Measurements from ENCODE around the gene TINAG.

The TINAG gene, protein sequence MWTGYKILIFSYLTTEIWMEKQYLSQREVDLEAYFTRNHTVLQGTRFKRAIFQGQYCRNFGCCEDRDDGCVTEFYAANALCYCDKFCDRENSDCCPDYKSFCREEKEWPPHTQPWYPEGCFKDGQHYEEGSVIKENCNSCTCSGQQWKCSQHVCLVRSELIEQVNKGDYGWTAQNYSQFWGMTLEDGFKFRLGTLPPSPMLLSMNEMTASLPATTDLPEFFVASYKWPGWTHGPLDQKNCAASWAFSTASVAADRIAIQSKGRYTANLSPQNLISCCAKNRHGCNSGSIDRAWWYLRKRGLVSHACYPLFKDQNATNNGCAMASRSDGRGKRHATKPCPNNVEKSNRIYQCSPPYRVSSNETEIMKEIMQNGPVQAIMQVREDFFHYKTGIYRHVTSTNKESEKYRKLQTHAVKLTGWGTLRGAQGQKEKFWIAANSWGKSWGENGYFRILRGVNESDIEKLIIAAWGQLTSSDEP

GRCh38 chr6:54308289-54308985, at the start of gene TINAG:
TSS of gene TINAG (plus strand) at chr6:54308441. CDS start at chr6:54308551, 110 bp downstream.
- DNase-seq (ENCODE audit: low read depth in 4 of 4, low spot score in 1 of 4), result no peak

DNA sequence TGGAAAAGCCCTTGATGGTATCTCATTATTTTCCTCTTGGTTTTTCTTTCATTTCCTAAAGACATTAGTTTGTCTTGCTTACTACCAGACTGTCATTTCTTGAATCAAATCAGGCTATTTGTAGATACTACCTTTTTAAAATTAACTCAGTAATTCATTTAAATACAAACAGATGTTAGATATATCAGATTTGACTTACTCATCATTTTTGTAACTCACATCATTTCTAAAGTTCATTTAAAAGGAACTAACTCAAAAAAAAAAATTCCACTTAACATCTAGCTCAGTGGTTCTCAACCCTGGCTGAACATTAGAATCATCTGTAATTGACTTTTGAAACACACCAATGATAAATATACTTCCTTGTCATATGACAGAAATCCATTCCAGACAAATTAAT, 48.2 kb upstream of the TINAG start:
- DNase-seq (ENCODE audit: low read depth in 4 of 4, low spot score in 1 of 4), result no peak

DNA sequence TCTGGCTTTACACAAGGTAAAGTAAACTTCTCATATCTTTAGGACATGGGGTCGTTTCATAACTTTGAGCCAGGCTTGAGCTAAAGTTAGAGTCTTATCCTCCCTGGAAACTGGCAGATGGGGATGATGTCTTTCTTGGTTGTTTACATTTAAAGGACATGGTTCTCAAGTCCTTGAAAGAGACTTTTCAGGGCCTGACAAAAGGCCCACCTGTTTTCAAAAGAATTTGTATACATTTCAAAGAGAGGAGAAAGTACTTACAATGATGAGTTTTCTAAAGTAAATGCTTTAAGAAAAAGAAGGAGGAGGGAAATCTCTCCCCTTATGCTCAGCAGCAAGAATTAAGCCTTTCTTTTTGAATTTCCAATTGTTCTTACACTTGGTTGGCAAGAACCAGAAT, 45.7 kb upstream of the TINAG start:
- DNase-seq (ENCODE audit: low read depth in 4 of 4, low spot score in 1 of 4), result no peak

DNA sequence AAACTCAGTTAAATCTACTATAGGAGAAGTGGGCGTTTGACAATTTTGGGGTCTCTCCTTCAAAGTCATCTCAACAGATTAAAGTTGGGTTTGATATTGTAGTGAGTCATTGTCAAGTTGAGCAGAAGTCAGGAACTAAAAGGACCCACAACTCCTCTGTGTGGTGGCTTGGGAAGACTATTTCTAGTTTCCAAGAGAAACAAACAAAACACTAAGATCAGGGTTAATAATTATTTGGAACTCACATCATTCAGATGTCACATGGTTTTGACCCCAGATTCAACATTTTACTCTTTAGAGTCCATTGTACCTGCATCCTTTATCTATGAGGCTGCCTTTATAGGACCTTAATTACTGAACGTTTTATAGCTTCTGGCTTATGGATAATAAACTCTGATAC, 45.3 kb upstream of the TINAG start:
- DNase-seq (ENCODE audit: low read depth in 4 of 4, low spot score in 1 of 4), result no peak

DNA sequence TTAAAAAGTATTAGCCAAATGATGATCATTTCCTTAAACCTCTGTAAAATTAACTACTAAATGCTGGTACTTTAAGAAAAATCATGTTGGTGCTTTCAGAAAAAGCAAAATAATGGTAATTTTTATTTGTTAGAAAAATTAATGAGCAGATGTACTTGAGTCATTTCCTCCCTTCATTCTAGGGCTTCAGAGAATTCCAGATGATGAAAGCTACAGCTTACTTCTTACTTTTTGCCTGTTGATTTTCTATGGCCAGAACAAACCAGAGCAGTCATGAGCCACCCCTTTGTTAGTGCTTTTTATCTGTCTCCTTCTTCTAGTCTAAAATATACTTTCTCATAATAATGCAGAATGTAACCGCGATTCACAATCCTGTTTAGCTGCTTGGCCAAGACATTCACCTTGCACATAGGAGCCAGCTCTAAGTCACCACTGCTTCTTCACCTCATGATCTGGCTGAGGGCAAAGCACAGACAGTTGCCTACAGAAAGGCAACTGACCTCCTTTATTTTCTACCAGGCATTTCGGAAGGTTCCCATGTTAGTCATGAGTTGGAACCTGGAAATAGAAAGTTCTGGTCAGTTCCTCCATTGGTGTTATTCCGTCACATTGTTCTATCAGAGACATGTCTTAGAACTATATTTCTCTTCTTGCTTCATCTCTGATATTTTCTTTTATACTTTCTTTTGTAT, 43.5 kb upstream of the TINAG start:
- DNase-seq (ENCODE audit: low read depth in 4 of 4, low spot score in 1 of 4), result no peak

GRCh38 chr6:54266400-54266923, 41.8 kb upstream of the TINAG start:
- no peak for DNase-seq (ENCODE audit: low read depth in 4 of 4, low spot score in 1 of 4)

DNA sequence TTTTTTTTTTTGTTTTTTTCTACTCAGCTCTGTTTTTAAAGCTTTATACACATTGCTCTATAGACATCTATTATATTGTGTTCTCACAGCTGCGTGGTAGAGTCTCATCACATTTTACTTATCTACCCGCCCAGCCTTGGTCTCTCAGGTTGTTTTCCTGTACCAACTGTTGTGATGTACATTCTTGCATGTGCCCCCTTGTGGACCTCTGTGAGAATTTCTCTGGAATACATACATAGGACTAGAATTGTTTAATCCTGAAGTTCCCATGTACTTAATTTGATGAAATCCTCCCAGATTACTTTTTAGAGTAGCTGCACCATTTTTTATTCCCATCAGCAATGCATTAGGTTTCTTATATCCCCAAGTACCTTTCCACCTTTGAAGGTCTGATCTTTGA, 40.4 kb upstream of the TINAG start:
- no peak for DNase-seq (ENCODE audit: low read depth in 4 of 4, low spot score in 1 of 4)

- DNase-seq (ENCODE audit: low read depth in 4 of 4, low spot score in 1 of 4), result no peak
Observed at GRCh38 chr6:54273214-54273820, 34.9 kb upstream of the TINAG start.

DNA sequence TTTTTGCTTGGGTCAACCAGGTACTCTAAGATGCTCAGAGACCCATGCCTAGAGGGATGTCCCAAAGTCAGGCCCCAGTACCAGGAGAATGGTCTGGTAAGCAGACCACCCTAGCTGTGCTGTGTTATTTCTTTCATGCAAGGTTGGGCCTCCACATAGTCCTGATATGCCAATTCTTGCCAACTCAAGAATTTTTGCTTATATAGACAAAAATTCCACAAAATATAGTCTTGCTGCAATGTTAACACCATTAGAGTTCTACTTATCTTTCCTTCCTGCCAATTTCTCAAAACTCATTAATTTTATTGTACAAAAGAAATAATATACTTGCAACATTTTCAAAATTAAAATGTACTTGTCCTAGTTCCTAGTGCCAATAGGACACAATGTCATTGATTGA, 33.9 kb upstream of the TINAG start:
- DNase-seq (ENCODE audit: low read depth in 4 of 4, low spot score in 1 of 4), result no peak

DNA sequence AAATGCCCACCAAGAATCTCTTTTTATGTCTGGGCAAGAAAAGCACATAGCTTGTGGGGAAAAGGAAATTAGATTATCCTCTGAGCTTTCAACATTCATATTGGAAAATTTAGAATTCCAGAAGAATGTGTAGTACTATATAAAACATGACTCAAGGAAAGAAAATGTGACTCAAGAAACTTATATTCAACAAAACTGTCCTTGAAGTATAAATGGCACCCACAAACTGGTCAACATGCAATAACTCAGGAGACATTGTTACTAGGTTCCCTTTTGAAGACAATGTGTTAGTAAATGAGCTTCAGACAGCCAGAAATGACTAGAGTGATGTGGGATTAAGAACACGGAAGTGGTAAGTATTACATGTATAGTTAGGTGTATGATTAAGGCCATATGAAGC, 26.1 kb upstream of the TINAG start:
- DNase-seq (ENCODE audit: low read depth in 4 of 4, low spot score in 1 of 4), result no peak

DNA sequence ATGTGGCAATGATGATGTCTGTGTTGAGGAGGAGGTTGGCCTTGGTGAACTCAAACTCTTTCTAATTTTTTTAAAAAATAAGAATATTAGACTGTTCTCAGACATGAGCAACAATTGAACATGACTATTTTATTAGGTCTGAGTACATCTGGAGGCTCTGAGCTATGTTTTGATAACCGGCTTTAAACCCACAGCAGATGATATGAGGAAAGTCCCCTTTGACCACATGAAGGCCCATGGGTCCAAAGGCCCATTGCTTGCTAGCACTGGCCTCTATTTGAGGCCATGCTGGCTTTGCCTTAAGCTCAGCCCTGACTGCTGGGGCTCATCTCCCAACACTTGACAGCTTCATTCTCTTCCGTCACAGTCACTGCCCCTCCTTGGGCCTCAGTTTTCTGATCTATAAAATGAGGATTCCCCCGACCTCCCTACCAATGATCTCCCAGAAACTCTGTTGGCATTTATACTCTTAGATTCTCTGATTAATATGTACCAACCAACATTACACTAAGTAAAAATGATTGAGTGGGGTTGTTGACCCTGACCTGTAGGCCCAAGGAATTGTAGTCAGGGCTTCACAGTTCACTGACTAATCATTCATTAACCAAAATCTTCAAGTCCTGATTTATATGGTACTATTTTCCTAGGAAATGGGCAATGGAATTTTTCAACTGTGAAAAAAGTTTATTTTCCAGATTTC, 23.9 kb upstream of the TINAG start:
- DNase-seq (ENCODE audit: low read depth in 4 of 4, low spot score in 1 of 4), result no peak

- no peak for DNase-seq (ENCODE audit: low read depth in 4 of 4, low spot score in 1 of 4)
Observed at GRCh38 chr6:54285595-54285994, 22.6 kb upstream of the TINAG start.

GRCh38 chr6:54286141-54286540, 22.1 kb upstream of the TINAG start:
- DNase-seq (ENCODE audit: low read depth in 4 of 4, low spot score in 1 of 4), result no peak

DNA sequence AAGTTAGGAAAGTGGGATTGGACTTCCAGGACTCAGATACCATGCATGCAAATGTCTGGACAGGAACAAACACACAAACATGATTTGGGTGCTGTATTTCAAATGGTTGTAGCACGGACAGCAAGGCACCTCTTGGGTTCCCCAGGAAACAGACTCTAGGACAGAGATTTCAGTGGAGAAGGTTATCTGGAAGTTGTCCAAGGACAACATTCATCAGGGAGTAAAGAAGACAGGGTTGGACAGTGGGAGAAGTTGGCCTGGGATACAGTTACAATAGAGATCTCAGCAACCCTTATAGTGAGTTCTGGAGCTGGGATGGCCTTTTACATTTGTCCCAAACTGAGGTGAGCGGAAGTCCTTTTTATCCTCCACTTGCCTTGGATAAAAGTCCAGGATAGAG, 19.8 kb upstream of the TINAG start:
- no peak for DNase-seq (ENCODE audit: low read depth in 4 of 4, low spot score in 1 of 4)

DNA sequence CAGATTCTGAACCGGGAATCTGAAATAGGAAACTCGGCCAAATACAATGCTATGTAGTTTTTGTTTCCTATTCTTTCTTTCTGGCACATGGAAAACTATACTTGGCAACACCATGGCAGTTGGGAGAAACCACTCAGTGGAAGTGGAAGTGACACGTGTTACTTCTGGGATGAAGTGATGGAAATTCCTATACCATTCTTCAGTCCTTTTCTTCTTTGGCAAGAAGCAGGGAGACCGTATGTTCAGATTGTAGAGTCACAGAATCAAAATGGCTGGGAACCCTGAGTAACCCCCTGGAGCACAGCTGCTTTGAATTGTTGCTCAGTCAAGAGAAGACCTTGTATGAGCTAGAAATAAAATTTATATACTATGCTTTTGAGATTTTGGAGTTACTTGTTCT, 18.8 kb upstream of the TINAG start:
- DNase-seq (ENCODE audit: low read depth in 4 of 4, low spot score in 1 of 4), result no peak

- DNase-seq (ENCODE audit: low read depth in 4 of 4, low spot score in 1 of 4), result no peak
Observed at GRCh38 chr6:54291146-54291545, 17.1 kb upstream of the TINAG start.

- DNase-seq (ENCODE audit: low read depth in 4 of 4, low spot score in 1 of 4), result no peak
Observed at GRCh38 chr6:54291738-54292137, 16.5 kb upstream of the TINAG start.

DNA sequence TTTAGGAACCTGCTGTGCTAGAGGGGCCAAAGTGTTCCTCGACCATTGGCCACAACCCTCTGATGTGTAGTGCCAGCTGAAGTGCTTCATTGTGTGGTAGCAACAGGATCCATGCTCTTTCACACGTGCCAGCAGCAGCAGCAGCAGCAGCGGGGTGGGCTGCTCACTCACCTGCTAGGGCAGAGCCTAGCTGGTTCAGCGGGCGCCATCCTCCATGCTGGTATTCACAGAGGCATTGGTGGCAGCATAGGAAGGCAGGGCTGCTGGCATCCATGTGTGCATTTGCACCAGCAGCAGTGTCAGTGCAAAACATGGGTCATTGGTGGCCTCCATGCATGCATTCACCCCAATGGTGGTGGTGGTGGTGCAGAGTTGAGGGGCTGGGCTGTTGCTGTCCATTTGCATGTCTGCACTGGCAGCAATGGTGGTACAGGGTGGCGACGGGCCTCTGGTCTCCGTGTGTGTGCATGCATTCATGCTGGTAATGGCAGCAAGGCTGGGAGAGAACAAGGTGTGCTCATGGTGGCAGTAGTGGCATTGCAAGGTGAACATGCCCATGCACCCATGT, 13.2 kb upstream of the TINAG start:
- DNase-seq (ENCODE audit: low read depth in 4 of 4, low spot score in 1 of 4), result no peak

DNA sequence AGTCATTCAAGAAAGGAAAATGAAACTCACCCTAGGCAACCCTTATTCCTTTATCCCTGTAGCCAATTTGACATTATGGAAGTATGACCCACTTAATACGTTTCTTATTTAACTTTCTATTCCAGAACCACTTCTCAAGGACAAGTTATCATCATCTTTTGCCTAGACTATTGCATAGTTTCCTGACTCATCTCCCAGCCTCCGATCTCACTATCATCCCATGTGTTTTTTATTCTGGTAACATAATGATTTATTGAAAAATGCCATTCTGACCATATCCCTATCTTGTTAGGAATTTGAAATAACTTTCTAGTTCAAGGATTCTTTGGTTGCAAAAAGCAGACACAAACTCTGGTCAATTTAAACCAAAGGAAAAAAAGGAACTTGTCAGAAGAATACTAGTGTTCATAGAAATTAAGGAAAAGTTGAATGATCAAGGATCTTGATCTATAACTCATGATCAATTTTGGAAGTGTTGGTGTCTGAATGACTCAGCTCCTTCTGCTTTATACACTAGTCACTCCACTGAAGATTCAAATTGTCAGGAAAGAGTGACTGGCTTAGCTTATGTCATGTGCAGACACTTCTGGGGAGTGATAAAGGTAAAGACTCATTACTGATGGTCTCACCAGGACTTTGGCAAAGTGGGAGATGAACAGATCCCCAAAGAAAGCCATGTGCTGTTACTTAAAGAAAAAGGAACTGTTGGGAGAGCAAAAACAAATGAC, 8.5 kb upstream of the TINAG start:
- no peak for DNase-seq (ENCODE audit: low read depth in 4 of 4, low spot score in 1 of 4)

GRCh38 chr6:54301770-54302169, 6.5 kb upstream of the TINAG start:
- no peak for DNase-seq (ENCODE audit: low read depth in 4 of 4, low spot score in 1 of 4)
